ENCODE measurements around the gene BBLN. TPM values are rescaled to one million over a fixed set of nuclear protein-coding genes. Genes with fewer than 3 reads are reported as not detected.

The BBLN gene
- total RNA-seq, 1 experiment from 2014 or later = 41.9 TPM

DNA sequence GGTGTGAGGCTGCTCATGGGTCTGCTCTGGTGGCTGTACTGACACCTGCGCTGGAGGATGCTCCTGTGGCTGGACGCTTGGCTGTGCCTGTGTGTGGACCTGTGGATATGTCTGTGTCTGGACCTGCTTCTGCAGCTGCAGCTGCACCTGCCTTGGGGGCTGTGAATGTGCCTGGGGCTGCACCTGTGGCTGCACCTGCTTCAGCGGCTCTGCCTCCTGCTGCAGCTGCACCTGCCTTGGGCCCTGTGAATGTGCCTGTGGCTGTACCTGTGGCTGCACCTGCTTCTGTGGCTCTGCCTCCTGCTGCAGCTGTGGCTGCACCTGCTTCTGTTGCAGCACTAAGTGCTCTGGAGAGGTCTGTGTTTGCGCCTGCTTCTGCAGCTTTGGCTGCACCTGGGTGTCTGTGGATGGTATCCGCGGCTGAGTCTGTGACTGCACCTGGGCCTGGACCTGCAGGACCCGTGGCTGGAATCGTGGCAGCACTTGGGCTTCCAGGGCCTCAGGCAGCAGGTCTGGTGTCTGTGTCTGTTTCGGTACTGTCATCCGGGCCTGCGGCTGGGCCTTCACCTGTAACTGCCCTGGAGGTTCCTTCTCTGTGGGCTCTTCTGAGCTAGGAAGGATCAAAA is 18.9 kb downstream of the BBLN start:
- no peak for TF ChIP-seq EZH2 (IDR thresholded peaks at IDR 0.05; ENCODE audit: borderline replicate concordance, low read depth, low read length, poor library complexity, severe bottlenecking)
- TF ChIP-seq, protein P1, sequence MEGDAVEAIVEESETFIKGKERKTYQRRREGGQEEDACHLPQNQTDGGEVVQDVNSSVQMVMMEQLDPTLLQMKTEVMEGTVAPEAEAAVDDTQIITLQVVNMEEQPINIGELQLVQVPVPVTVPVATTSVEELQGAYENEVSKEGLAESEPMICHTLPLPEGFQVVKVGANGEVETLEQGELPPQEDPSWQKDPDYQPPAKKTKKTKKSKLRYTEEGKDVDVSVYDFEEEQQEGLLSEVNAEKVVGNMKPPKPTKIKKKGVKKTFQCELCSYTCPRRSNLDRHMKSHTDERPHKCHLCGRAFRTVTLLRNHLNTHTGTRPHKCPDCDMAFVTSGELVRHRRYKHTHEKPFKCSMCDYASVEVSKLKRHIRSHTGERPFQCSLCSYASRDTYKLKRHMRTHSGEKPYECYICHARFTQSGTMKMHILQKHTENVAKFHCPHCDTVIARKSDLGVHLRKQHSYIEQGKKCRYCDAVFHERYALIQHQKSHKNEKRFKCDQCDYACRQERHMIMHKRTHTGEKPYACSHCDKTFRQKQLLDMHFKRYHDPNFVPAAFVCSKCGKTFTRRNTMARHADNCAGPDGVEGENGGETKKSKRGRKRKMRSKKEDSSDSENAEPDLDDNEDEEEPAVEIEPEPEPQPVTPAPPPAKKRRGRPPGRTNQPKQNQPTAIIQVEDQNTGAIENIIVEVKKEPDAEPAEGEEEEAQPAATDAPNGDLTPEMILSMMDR (conservative IDR thresholded peaks at IDR 0.05; ENCODE audit: low read depth, low read length) = no peak
- no peaks in the 10 kb centered on the region for H3K4me1 ChIP-seq (ENCODE audit: insufficient read depth, low read length, poor library complexity, severe bottlenecking)
- ChIA-PET CTCF (no interaction called here), POLR2A (ENCODE audit: low non-redundant PET) (no interaction called here)
- no peak overlapping the region for H3K27ac ChIP-seq (ENCODE audit: low read depth, low read length, poor library complexity, severe bottlenecking)
- BruUV-seq (replicated peaks) = TSS peak; percentile 68
- no peak for DNase-seq (ENCODE audit: low spot score)
- H3K9me3 ChIP-seq (ENCODE audit: low read depth, low read length, poor library complexity, severe bottlenecking) = no peaks in the 10 kb centered on the region
- H3K36me3 ChIP-seq (ENCODE audit: insufficient read depth, low read length, poor library complexity, severe bottlenecking) = peaks cover 44% of the 10 kb centered on the region
- H3K27me3 ChIP-seq (replicated peaks; ENCODE audit: insufficient read depth, low read depth, low read length, poor library complexity) = no peaks in the 10 kb centered on the region
- intact Hi-C loops (cut with micrococcal nuclease; ENCODE audit: unreplicated experiment) = no loop called here
- no peak overlapping the region for H3K4me3 ChIP-seq (ENCODE audit: low read depth, low read length, poor library complexity, severe bottlenecking)

- H3K4me1 ChIP-seq (ENCODE audit: insufficient read depth, low read length, poor library complexity, severe bottlenecking) = no peaks in the 10 kb centered on the region
- H3K27me3 ChIP-seq (replicated peaks; ENCODE audit: insufficient read depth, low read depth, low read length, poor library complexity) = no peaks in the 10 kb centered on the region
- DNase-seq (ENCODE audit: low spot score) = no peak
- POLR2A ChIA-PET (ENCODE audit: low non-redundant PET) = no interaction called here
- intact Hi-C loops (cut with micrococcal nuclease; ENCODE audit: unreplicated experiment) = no loop called here
- TF ChIP-seq EZH2 (IDR thresholded peaks at IDR 0.05; ENCODE audit: borderline replicate concordance, low read depth, low read length, poor library complexity, severe bottlenecking) = no peak
- TF ChIP-seq, protein P1 (conservative IDR thresholded peaks at IDR 0.05; ENCODE audit: low read depth, low read length) = no peak
- BruUV-seq (replicated peaks) = no TSS peak
- no peaks in the 10 kb centered on the region for H3K9me3 ChIP-seq (ENCODE audit: low read depth, low read length, poor library complexity, severe bottlenecking)
- H3K27ac ChIP-seq (ENCODE audit: low read depth, low read length, poor library complexity, severe bottlenecking) = no peak overlapping the region
- CTCF ChIA-PET = no interaction called here
- H3K36me3 ChIP-seq (ENCODE audit: insufficient read depth, low read length, poor library complexity, severe bottlenecking) = peaks cover 44% of the 10 kb centered on the region
- H3K4me3 ChIP-seq (ENCODE audit: low read depth, low read length, poor library complexity, severe bottlenecking) = no peak overlapping the region
Observed at GRCh38 chr9:128180001-128180400, 19.9 kb downstream of the BBLN start.

GRCh38 chr9:128180447-128180846 is 20.4 kb downstream of the BBLN start:
- no TSS peak for BruUV-seq (replicated peaks)
- Histone ChIP-seq H3K4me1 (ENCODE audit: insufficient read depth, low read length, poor library complexity, severe bottlenecking) (no peaks in the 10 kb centered on the region), H3K9me3 (ENCODE audit: low read depth, low read length, poor library complexity, severe bottlenecking) (no peaks in the 10 kb centered on the region), H3K27ac (ENCODE audit: low read depth, low read length, poor library complexity, severe bottlenecking) (no peak overlapping the region), H3K4me3 (ENCODE audit: low read depth, low read length, poor library complexity, severe bottlenecking) (no peak overlapping the region), H3K27me3 (replicated peaks; ENCODE audit: insufficient read depth, low read depth, low read length, poor library complexity) (no peaks in the 10 kb centered on the region), H3K36me3 (ENCODE audit: insufficient read depth, low read length, poor library complexity, severe bottlenecking) (peaks cover 47% of the 10 kb centered on the region)
- DNase-seq (ENCODE audit: low spot score) = no peak
- ChIA-PET POLR2A (ENCODE audit: low non-redundant PET) (no interaction called here), CTCF (no interaction called here)
- intact Hi-C loops (cut with micrococcal nuclease; ENCODE audit: unreplicated experiment) = no loop called here
- TF ChIP-seq EZH2 (IDR thresholded peaks at IDR 0.05; ENCODE audit: borderline replicate concordance, low read depth, low read length, poor library complexity, severe bottlenecking) = no peak
- TF ChIP-seq, protein P1 (conservative IDR thresholded peaks at IDR 0.05; ENCODE audit: low read depth, low read length) = no peak
